Kasumi-1 (cell line): Measurements from ENCODE around the gene HIPK4.
"Not testable (repeated sequence)": the region's sequence is repeated elsewhere in the genome, so short reads cannot be mapped to it uniquely, and the experiment has no call there.

Source experiments
- DNase-seq, 2 experiments: peaks; one replicate each; lab custom pipeline; 2025; lab: John Stamatoyannopoulos, UW

HIPK4 gene

GRCh38 chr19:40393894-40394815 is 4.2 kb upstream of the HIPK4 start:
- DNase-seq: no peak

GRCh38 chr19:40392894-40393517 is 3.0 kb upstream of the HIPK4 start:
- no peak for DNase-seq

- no peak for DNase-seq
Measured at GRCh38 chr19:40392123-40392522, 2.1 kb upstream of the HIPK4 start.

DNA sequence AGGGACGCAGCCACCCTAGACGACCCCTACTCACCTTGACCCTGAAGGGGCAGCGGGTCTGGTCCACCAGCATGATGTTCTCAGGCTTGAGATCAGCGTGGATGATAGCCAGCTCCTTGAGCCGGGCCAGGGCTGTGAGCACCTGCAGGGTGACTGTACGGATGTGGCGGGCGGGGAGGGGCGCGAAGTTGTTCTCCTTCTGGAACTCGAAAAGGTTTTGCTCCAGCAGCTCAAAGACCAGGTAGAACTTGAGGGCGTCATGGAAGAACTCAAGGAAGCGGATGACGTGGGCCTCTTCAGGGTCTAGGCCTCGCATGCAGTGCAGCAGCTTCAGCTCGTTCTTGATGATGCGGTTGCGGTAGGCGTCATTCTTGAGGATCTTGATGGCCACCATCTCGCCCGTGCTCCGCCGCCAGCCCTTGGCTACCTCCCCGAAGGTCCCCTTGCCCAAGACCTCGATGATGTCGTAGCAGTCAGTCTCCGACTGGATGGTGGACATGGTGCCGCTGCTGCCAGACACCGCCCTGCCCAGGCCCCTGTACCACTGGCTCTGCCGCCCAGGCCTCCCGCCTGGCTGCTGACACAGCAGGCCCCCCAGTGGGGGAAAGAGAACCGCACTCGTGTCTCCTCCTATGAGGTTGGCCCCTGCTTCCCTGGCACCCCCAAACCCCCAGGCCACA is 437 bp downstream of the HIPK4 start:
- no peak for DNase-seq

DNA sequence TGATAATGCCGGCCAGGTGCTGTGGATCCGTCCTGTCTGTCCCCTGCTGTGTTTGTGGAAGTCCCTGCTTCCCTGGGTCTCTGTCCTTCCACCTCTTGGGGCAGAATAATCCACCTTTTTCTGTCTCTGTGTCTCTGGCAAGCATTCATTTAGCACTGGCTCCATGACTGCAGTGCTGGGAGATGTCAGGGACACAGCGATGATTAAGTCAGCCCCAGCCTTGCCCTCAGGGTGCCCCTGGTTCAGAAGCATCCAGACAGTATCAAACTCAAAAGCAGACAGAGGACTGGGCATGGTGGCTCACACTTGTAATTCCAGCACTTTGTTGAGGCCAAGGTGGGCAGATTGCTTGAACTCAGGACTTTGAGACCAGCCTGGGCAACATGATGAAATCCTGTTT is 1.5 kb downstream of the HIPK4 start:
- no peak for DNase-seq

- DNase-seq: no peak
Measured at GRCh38 chr19:40387155-40387554, 2.8 kb downstream of the HIPK4 start.

- DNase-seq: no peak
Measured at GRCh38 chr19:40383668-40384248, 6.2 kb downstream of the HIPK4 start.

- no peak for DNase-seq
Measured at GRCh38 chr19:40381321-40381720, 8.7 kb downstream of the HIPK4 start.

- DNase-seq: no peak
Measured at GRCh38 chr19:40380199-40381037, 9.6 kb downstream of the HIPK4 start.

- DNase-seq: no peak
Measured at GRCh38 chr19:40379446-40380198, 10.4 kb downstream of the HIPK4 start.

- no peak for DNase-seq
Measured at GRCh38 chr19:40378509-40378908, 11.5 kb downstream of the HIPK4 start.

DNA sequence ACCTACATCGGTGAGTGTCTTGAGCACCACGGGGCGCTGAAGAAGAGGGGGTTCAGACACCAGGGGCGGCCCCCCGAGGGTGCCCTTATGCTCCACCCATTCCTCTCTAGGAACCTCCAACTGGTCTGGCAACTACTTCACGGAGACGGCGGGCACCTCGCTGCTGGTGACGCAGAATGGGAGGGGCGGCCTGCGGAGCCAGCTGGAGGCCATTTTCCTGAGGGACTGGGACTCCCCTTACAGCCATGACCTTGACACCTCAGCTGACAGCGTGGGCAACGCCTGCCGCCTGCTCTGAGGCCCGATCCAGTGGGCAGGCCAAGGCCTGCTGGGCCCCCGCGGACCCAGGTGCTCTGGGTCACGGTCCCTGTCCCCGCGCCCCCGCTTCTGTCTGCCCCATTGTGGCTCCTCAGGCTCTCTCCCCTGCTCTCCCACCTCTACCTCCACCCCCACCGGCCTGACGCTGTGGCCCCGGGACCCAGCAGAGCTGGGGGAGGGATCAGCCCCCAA is 12.1 kb downstream of the HIPK4 start:
- DNase-seq: no peak

DNA sequence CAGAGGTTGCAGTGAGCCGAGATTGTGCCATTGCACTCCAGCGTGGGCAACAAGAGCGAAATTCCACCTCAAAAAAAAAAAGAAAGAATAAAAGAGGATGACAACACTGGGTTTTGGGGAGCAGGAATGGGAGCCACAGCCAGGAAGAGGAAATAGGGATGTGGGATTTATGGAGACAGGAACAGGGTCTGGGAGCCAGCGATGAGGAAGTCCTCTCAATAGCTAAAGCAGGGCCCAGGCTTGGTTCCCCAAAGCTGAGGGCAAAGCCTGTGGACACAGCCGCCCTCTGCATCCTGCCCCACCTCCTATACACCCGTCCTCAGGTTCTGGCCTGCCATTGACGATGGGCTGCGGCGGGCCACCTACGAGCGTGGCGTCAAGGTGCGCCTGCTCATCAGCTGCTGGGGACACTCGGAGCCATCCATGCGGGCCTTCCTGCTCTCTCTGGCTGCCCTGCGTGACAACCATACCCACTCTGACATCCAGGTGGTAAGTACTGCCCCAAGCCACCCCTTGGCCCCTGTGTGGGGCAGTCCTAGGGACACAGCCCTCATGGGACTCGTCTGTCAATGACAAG is 13.6 kb downstream of the HIPK4 start:
- no peak for DNase-seq

GRCh38 chr19:40374084-40374483 is 15.9 kb downstream of the HIPK4 start:
- DNase-seq: no peak

- DNase-seq: no peak
Measured at GRCh38 chr19:40371802-40372122, 18.2 kb downstream of the HIPK4 start.

- DNase-seq: no peak
Measured at GRCh38 chr19:40370997-40371801, 18.8 kb downstream of the HIPK4 start.

GRCh38 chr19:40370253-40370652 is 19.7 kb downstream of the HIPK4 start:
- not testable (repeated sequence) for DNase-seq

- no peak for DNase-seq
Measured at GRCh38 chr19:40369797-40370196, 20.2 kb downstream of the HIPK4 start.
